Sigmoid colon (tissue), 4 donors: ENCODE data around the gene MFSD6.

Source experiments
- EP300 ChIP-seq, 4 donors: sonication (generic); formaldehyde crosslinking; IDR thresholded peaks; one replicate each; pipeline ENCODE4 v1.6.1; 2017; ENCODE audit warnings: antibody characterized with exemption in 4 of 4
- POLR2A ChIP-seq, 2 donors: fragments of 450-650 bp; IDR thresholded peaks; one replicate each; pipeline ENCODE4 v1.6.1; 2016; ENCODE audit warnings: antibody characterized with exemption in 2 of 2, mild to moderate bottlenecking in 2 of 2, moderate library complexity in 2 of 2
- POLR2AphosphoS5 ChIP-seq, 4 donors: sonication (generic); formaldehyde crosslinking; IDR thresholded peaks; one replicate each; pipeline ENCODE4 v1.6.1; 2017; ENCODE audit warnings: antibody characterized with exemption in 4 of 4
- TF ChIP-seq, protein P1 (sequence below), 4 experiments: fragments of 450-650 bp in 3 of 4; fragments of 200-600 bp in 1 of 4; IDR thresholded peaks; one replicate each; pipeline ENCODE4 v1.5.1; 2016 to 2019; ENCODE audit warnings: antibody characterized with exemption in 4 of 4, mild to moderate bottlenecking in 3 of 4, moderate library complexity in 2 of 4

DNA sequence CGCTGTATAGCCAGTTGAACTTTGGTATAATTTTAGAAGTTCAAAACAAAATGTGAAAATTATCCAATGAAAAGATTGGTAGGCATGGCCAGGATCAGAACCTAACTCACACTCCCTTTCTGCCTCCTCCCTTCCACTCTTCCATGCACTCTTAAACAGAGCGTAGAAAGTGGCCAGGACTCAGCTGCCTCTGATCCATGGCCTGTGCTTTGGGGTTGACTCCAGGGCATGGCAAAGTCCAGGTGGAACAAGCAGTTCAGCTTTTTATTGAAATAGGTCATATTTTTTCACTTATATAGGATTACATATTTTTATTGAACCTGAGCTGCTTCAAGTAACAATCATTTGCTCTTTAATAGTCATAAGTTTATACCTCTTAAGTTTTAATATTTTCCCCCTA is 38.5 kb upstream of the MFSD6 start:
- TF ChIP-seq, protein P1, sequence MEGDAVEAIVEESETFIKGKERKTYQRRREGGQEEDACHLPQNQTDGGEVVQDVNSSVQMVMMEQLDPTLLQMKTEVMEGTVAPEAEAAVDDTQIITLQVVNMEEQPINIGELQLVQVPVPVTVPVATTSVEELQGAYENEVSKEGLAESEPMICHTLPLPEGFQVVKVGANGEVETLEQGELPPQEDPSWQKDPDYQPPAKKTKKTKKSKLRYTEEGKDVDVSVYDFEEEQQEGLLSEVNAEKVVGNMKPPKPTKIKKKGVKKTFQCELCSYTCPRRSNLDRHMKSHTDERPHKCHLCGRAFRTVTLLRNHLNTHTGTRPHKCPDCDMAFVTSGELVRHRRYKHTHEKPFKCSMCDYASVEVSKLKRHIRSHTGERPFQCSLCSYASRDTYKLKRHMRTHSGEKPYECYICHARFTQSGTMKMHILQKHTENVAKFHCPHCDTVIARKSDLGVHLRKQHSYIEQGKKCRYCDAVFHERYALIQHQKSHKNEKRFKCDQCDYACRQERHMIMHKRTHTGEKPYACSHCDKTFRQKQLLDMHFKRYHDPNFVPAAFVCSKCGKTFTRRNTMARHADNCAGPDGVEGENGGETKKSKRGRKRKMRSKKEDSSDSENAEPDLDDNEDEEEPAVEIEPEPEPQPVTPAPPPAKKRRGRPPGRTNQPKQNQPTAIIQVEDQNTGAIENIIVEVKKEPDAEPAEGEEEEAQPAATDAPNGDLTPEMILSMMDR (IDR thresholded peaks at IDR 0.05), result no peak
- TF ChIP-seq POLR2AphosphoS5 (IDR thresholded peaks at IDR 0.05) (no peak), POLR2A (IDR thresholded peaks at IDR 0.05) (no peak), EP300 (IDR thresholded peaks at IDR 0.05) (no peak)
